ENCODE measurements around the gene RIN1.

The RIN1 gene

DNA sequence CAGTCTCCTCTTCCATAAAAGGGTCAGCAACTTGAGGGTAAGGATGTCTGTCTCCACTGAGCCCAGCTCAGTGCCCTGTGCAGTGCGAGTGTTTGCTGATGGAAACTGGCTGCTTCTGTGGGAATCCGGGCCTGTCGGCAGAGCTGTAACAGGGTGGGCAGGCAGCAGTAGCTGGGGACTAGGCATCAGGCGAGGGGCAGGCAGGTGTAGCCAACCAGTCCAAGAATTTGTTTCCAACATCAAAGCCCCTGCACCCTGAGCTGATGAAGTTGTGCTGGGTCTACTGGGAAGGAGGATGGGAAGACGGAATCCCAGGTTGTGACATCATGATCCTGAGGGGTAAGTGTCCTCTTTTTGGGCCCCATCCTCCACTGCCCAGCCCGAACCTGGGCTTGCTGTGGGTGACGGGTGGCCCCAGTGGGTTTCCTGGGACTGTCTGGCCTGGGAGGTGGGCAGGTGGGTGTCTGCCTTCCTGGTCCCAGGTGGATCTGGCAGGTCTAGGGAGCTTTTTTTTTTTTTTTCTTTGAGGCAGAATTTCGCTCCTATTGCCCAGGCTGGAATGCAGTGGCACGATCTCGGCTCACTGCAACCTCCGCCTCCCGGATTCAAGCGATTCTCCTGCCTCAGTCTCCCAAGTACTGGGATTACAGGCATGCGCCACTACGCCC is 24.3 kb upstream of the RIN1 start:
- TF ChIP-seq, protein P1, sequence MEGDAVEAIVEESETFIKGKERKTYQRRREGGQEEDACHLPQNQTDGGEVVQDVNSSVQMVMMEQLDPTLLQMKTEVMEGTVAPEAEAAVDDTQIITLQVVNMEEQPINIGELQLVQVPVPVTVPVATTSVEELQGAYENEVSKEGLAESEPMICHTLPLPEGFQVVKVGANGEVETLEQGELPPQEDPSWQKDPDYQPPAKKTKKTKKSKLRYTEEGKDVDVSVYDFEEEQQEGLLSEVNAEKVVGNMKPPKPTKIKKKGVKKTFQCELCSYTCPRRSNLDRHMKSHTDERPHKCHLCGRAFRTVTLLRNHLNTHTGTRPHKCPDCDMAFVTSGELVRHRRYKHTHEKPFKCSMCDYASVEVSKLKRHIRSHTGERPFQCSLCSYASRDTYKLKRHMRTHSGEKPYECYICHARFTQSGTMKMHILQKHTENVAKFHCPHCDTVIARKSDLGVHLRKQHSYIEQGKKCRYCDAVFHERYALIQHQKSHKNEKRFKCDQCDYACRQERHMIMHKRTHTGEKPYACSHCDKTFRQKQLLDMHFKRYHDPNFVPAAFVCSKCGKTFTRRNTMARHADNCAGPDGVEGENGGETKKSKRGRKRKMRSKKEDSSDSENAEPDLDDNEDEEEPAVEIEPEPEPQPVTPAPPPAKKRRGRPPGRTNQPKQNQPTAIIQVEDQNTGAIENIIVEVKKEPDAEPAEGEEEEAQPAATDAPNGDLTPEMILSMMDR (IDR thresholded peaks at IDR 0.05), result no peak

DNA sequence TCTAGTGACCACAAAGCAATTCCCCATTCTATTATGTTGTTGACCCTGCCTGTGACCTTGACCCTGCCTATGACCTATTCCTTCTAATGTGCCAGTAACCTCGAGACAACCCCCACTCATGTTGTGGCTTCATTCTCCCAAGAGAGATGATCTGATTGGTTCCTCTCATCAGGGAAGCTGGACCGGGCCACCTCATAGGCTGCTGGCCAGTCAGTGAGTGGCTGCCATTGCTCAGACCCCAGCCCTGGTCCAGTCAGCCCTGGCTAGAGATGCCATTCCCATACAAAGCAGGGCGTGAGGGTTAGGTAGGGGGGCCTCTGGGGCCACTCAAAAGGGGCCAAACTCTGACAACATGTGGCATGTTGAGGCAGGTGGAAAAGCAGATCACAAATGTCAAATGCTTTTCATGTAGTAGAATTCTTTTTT is 23.4 kb upstream of the RIN1 start:
- TF ChIP-seq, protein P1 (IDR thresholded peaks at IDR 0.05), result no peak

DNA sequence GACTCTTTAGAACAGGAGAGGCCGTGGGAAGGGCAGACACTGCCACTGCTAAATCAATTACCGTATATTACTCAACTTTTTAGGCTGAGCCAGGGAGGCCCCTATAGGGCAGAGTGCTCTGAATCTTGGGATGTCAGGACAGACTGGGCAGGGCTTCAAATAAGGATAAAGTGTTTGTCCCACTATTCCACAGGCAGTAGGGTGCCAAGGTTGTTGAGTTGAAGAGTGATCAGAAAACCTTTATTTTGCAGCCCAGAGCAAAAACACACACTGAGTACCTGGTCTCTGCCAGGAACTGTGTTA is 12.8 kb upstream of the RIN1 start:
- TF ChIP-seq, protein P1 (IDR thresholded peaks at IDR 0.05), result no peak

DNA sequence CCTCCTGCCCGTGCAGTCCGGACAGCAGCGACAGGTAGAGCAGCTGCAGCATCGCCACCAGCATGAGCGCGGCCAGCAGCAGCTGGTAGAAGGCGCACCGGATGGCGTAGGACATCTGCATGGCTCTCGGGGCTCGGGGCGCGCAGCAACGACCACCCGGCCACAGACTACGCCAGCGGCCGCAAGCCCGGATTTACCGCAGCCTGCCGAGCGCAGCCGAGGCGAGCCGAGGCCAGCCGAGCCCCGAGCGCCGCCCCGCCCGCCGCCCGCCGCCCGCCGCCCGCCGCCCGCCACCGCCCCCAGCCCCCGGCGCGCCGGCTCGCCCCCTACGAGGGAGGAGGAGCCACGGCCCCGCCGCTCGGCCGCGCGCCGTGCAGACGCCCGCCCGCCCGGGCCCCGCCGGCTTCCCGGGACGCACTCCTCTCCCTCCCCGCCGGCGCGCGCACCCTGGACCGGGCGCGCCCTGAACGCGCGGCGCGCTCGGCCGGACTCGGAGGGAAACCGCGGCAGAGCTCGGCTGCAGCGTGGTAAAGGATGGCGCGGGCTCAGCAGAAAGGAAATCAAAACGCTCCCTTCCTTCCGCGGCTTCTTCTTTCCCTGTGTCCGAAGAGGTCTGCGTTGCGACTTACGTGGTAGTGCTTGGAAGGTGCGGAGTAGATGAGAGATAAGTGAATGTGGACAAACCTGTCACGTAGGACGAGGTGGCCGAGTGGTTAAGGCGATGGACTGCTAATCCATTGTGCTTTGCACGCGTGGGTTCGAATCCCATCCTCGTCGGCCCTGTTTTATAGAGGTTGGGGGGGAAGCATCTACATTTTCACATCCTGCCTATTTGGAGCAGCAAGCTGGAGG is 11.4 kb upstream of the RIN1 start, which contains the start of gene B4GAT1:
B4GAT1 (minus strand) TSS at position 205 of the 852 bp plus-strand sequence; CDS start at position 121, 84 bp downstream.
- TF ChIP-seq, protein P1 (IDR thresholded peaks at IDR 0.05), result no peak

DNA sequence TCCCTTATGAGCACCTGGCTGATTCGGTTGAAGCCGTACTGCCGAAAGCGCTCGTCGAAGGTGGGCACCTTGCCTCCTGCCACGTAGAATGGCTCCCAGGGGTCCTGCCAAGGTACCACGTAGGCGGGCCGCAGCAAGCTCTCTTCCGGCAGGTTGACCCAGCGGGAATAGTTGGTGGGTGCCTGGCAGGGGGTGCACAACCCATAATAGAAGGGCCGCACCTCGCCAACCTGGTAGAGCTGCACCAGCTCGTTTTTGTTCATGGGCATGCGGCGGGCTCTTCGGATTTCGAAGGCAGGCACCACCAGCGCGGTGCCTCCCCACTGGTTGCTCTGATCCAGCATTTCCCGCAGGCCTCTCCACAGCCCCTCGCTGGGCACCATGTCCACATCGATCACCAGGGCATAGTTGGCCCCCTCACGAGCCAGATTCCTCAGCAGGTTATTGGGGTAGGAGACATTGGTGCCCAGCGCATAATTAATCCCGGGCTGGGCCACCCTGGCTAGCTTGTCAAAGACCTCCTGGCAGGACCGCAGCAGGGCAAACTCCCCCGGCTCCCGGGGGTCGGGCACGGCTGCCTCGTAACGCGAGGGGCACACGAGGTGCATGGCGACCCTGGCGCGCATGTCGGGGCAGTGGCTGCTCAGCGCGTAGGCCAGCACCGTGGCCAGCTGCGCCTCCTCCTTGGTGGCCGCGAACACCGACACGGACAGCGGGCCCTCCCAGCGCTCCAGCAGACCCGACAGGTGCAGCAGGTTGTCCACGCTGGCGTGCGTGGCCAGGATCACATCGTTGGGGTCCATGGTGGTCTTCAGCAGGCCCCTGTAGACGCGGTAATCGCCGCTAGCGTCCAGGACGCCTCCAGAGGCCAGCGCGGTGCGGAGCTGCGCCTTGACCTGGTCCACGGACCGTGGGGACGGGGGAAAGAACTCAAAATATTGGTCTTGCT is 10.5 kb upstream of the RIN1 start:
- TF ChIP-seq, protein P1 (IDR thresholded peaks at IDR 0.05), result no peak

DNA sequence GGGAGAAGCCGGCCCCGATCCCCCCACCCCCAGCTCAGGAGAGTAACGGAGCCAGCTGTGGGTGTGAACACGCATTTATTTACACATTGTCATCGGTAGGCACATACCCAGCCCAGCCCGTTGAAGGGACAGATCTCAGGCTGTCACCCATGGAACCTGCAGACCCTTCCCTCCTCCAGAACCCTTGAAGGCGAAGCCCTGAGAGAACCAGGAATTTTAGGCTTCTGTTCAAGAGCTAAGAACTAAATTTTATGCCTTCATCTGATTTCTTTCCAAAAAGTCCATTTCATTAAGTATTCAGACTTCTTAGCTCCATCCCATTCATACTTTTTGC is 9.0 kb upstream of the RIN1 start:
- TF ChIP-seq, protein P1 (IDR thresholded peaks at IDR 0.05), result no peak

DNA sequence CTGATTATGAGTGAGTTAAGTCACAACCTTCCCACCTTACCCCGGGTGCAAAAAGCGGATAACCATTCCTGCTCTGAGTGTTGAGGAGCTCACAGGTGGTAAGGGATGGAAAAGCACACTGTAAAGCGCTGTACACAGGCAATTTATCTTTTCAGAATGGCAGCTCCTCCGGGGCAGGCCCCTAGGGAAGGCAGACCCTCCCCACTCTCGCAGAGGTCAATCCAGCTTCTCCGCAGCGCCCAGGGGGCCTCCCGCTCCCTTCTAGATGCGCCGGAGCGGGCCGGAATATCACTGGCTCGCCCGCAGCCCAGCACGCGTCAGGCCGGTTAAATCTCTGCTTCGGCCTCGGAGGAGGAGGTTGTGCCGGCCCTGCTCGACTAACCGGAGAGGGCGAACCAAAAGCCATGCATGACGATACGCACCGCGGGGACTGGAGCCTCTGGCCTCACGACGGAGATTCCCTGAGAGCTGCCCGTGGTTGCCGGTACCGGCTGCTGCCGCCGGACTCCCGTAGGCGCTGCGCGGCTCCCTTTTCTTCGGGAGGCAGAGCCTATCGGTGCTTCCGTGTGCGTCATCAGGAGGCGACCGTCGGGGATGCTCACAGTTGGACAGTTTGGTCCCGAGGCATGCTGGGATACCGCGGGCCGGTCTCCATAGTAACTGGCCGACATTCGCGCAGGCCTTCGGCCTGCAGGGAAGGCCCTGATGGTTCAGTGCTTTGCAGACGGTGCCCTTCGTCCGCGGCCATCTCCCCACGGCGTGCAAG is 8.5 kb upstream of the RIN1 start, which contains the start of gene BRMS1:
BRMS1 (minus strand) TSS at position 555 of the 766 bp plus-strand sequence. CDS start 2,870 bp downstream, outside the sequence.
- TF ChIP-seq, protein P1 (IDR thresholded peaks at IDR 0.05), result no peak
